Measurements from ENCODE around the gene CR1. TPM values are rescaled to one million over a fixed set of nuclear protein-coding genes. Genes with fewer than 3 reads are reported as not detected.

Gene CR1
- total and polyA plus RNA-seq, 9 of the 15 experiments (the other 6 are each of a cell fraction or from before 2014, with no cell fraction given) = 0.07 to 0.47 (median 0.18) TPM

DNA sequence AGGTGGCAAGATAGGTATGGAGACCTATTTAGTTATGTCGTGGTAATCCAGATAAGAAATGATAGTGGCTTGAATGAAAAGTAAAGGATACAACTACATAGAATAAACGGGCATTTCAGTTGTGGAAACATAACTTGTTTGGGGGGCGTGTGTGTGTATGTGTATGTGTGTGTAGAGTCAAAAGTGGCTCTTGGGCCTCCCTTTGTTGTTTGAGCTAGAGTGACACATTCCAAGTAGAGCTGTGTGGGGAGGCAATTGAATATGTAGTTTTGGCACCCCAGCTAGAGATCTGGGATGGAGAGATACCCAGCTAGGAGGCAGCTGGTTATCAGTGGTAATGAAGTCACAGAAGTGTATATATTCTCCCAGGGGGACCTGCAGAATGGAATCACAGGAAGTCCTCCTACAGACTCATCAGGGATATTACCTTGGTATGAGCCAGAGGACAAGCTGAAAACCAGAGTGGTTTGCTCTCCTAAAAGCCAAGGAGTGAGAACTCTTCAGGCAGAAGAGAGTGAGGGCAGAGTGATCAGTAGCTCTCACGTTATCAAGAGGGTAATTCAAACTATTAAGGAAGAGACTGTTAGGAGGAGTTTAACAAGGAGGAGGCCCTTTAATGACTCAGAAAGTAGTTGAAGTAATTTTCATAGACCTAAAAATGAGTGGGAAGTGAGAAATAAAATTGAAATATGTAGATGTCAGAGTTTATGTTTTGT is 154.1 kb downstream of the CR1 start (continued):
- TF ChIP-seq, protein P1, sequence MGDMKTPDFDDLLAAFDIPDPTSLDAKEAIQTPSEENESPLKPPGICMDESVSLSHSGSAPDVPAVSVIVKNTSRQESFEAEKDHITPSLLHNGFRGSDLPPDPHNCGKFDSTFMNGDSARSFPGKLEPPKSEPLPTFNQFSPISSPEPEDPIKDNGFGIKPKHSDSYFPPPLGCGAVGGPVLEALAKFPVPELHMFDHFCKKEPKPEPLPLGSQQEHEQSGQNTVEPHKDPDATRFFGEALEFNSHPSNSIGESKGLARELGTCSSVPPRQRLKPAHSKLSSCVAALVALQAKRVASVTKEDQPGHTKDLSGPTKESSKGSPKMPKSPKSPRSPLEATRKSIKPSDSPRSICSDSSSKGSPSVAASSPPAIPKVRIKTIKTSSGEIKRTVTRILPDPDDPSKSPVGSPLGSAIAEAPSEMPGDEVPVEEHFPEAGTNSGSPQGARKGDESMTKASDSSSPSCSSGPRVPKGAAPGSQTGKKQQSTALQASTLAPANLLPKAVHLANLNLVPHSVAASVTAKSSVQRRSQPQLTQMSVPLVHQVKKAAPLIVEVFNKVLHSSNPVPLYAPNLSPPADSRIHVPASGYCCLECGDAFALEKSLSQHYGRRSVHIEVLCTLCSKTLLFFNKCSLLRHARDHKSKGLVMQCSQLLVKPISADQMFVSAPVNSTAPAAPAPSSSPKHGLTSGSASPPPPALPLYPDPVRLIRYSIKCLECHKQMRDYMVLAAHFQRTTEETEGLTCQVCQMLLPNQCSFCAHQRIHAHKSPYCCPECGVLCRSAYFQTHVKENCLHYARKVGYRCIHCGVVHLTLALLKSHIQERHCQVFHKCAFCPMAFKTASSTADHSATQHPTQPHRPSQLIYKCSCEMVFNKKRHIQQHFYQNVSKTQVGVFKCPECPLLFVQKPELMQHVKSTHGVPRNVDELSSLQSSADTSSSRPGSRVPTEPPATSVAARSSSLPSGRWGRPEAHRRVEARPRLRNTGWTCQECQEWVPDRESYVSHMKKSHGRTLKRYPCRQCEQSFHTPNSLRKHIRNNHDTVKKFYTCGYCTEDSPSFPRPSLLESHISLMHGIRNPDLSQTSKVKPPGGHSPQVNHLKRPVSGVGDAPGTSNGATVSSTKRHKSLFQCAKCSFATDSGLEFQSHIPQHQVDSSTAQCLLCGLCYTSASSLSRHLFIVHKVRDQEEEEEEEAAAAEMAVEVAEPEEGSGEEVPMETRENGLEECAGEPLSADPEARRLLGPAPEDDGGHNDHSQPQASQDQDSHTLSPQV (IDR thresholded peaks at IDR 0.05) = peak; percentile 73
- TF ChIP-seq FOXM1 (IDR thresholded peaks at IDR 0.05; ENCODE audit: low read depth) (peak; percentile 87), FOXM1 (CRISPR knock-in tag; IDR thresholded peaks at IDR 0.05; ENCODE audit: low read depth) (no peak), HDAC3 (IDR thresholded peaks at IDR 0.05; ENCODE audit: borderline replicate concordance, partially characterized antibody) (peak; percentile 75), POLR2AphosphoS5 (IDR thresholded peaks at IDR 0.05; ENCODE audit: control insufficient read depth, insufficient read depth, low read depth, low read length) (peak; percentile 99), ARNT (IDR thresholded peaks at IDR 0.05) (peak; percentile 83; a peak in 3 of 4 replicates), CCAR2 (IDR thresholded peaks at IDR 0.05; ENCODE audit: low read depth, low read length) (no peak), TBP (optimal IDR thresholded peaks at IDR 0.05; ENCODE audit: low read depth, low read length) (peak; percentile 67), NUFIP1 (IDR thresholded peaks at IDR 0.05; ENCODE audit: partially characterized antibody) (peak; percentile 33), ZNF146 (CRISPR knock-in tag; IDR thresholded peaks at IDR 0.05; ENCODE audit: unreplicated experiment) (no peak), ZBTB11 (CRISPR knock-in tag; IDR thresholded peaks at IDR 0.05) (peak in 1 of 3 experiments; percentile 59; a peak in 2 of 6 replicates), NFIC (IDR thresholded peaks at IDR 0.05) (peak; percentile 92), PRMT5 (CRISPR knock-in tag; IDR thresholded peaks at IDR 0.05) (no peak)
- TF ChIP-seq, protein P2, sequence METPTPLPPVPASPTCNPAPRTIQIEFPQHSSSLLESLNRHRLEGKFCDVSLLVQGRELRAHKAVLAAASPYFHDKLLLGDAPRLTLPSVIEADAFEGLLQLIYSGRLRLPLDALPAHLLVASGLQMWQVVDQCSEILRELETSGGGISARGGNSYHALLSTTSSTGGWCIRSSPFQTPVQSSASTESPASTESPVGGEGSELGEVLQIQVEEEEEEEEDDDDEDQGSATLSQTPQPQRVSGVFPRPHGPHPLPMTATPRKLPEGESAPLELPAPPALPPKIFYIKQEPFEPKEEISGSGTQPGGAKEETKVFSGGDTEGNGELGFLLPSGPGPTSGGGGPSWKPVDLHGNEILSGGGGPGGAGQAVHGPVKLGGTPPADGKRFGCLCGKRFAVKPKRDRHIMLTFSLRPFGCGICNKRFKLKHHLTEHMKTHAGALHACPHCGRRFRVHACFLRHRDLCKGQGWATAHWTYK (CRISPR knock-in tag; IDR thresholded peaks at IDR 0.05) = 0 out of 2 replicates have a peak, but pooled peaks have one; percentile 17
